Transverse colon (tissue), 4 donors: ENCODE results near the gene SORD. TPM values are rescaled to one million over a fixed set of nuclear protein-coding genes. Genes with fewer than 3 reads are reported as not detected.
"Not testable (repeated sequence)": the region's sequence is repeated elsewhere in the genome, so short reads cannot be mapped to it uniquely, and the experiment has no call there.

ENCODE experiments used
- DNase-seq: peaks from one replicate; pipeline ENCODE4 v3.0.0-alpha.2; 2019
- H3K27ac ChIP-seq, 4 donors: fragments of 200-600 bp; sonication (generic); 2 replicates each; pipeline ENCODE4 v1.5.1; 2016 to 2018; ENCODE audit warnings: inconsistent platforms in 4 of 4
- H3K27me3 ChIP-seq: fragments of 200-600 bp; sonication (generic); 2 replicates; pipeline ENCODE4 v1.5.1; 2017; ENCODE audit warnings: inconsistent platforms
- H3K36me3 ChIP-seq, 4 donors: fragments of 200-600 bp; sonication (generic); 2 replicates each; pipeline ENCODE4 v1.5.1; 2017 to 2019; ENCODE audit warnings: inconsistent platforms in 4 of 4
- H3K4me1 ChIP-seq, 4 donors: fragments of 200-600 bp; sonication (generic); 2 replicates each; pipeline ENCODE4 v1.5.1; 2017 to 2020; ENCODE audit warnings: inconsistent platforms in 4 of 4
- H3K4me3 ChIP-seq, 4 donors: fragments of 200-600 bp; sonication (generic); 1 replicate in 1 of 4; 2 replicates in 3 of 4; pipeline versions ENCODE4 v1.5.1 to v1.6.1; 2017 to 2019; ENCODE audit warnings: inconsistent platforms in 4 of 4
- H3K9me3 ChIP-seq, 2 donors: fragments of 200-600 bp; sonication (generic); 2 replicates each; pipeline ENCODE4 v1.5.1; 2017 to 2019; ENCODE audit warnings: inconsistent platforms in 2 of 2
- CTCF ChIP-seq, 5 experiments: fragments of 200-600 bp in 3 of 5; fragments of 450-650 bp in 2 of 5; sonication (generic) in 3 of 5; IDR thresholded peaks; 1 replicate in 2 of 5; 2 replicates in 3 of 5; pipeline ENCODE4 v1.5.1; 2016 to 2017; ENCODE audit warnings: antibody characterized with exemption in 5 of 5, inconsistent platforms in 3 of 5, mild to moderate bottlenecking in 2 of 5, moderate library complexity in 1 of 5
- EP300 ChIP-seq: sonication (generic); formaldehyde crosslinking; IDR thresholded peaks from one replicate; pipeline ENCODE4 v1.6.1; 2017; ENCODE audit warnings: antibody characterized with exemption, low read depth
- POLR2A ChIP-seq: fragments of 450-650 bp; IDR thresholded peaks from one replicate; pipeline ENCODE4 v1.6.1; 2016; ENCODE audit warnings: antibody characterized with exemption, mild to moderate bottlenecking, moderate library complexity
- POLR2AphosphoS5 ChIP-seq, 3 donors: sonication (generic); formaldehyde crosslinking; IDR thresholded peaks; one replicate each; pipeline ENCODE4 v1.6.1; 2016; ENCODE audit warnings: antibody characterized with exemption in 3 of 3
- WGBS, 2 donors: methylation state at CpG; one replicate each; pipeline ENCODE4 v1.1.5; 2018; ENCODE audit warnings: low coverage in 1 of 2; 5-methylcytosine and 5-hydroxymethylcytosine counted together
- in situ Hi-C, 4 donors: fragments of 200-750 bp; cut with MboI; loops; one replicate each; pipeline versions ENCODE4 v1.15.0 to v1.15.1; 2017; ENCODE audit warnings: low sequenced_read_pairs in 3 of 4, low pct_ligation_motif_present in 1 of 4, low pct_unique_long_range_greater_than_20kb in 1 of 4
- intact Hi-C: fragments of 100-400 bp; cut with DNase I; formaldehyde crosslinking; loops from one replicate; pipeline ENCODE4 v1.15.1; 2023; ENCODE audit warnings: low total_unique reads
- total RNA-seq, 4 donors: library from RNA; depleted of rRNA; stranded (reverse); fragments of >200 nt; gene quantifications; one replicate each; pipeline ENCODE4 v1.1.0, GENCODE V29; 2016

The SORD gene
- total RNA-seq, 4 donors from 2014 or later, result 0.75 to 36.2 (median 11.3) TPM

GRCh38 chr15:44997632-44998031, 25.4 kb upstream of the SORD start:
- H3K27ac ChIP-seq, H3K9me3 ChIP-seq, DNase-seq, H3K4me1 ChIP-seq, H3K36me3 ChIP-seq, intact Hi-C loops, H3K4me3 ChIP-seq, in situ Hi-C loops, H3K27me3 ChIP-seq: not testable (repeated sequence)
- WGBS, 2 donors, result 67 to 75% methylated on average over 3 of the region's 3 CpGs

DNA sequence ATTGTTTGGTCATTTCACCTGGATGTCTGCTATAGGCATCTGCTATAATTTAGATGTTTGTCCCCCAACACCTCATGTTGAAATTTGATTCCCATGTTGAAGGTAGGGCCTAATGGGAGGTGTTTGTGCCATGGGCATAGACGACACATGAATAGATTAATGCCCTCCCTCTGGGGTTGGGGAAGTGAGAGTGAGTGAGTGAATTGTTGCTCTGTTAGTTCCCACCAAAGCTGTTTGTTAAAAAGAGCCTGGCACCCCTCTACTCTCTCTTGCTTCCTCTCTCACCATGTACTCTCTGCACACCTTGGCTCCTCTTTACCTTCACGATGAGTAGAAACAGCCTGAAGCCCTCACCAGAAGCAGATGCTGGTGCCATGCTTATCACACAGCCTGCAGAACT, 23.9 kb upstream of the SORD start:
- in situ Hi-C loops, result no loop called here
- intact Hi-C loops, result no loop called here
- no peaks in the 10 kb centered on the region for H3K27me3 ChIP-seq
- no peak overlapping the region for H3K27ac ChIP-seq
- H3K36me3 ChIP-seq, result no peaks in the 10 kb centered on the region
- no peak for TF ChIP-seq POLR2A
- TF ChIP-seq CTCF (IDR thresholded peaks at IDR 0.05), result no peak
- no peak for TF ChIP-seq POLR2AphosphoS5 (IDR thresholded peaks at IDR 0.05)
- TF ChIP-seq EP300, result no peak
- 89% methylated on average over 2 of the region's 2 CpGs; no CpG with 5 or more reads in 1 of the 2 donors for WGBS, 2 donors
- H3K9me3 ChIP-seq, result no peaks in the 10 kb centered on the region
- no peak overlapping the region for H3K4me3 ChIP-seq
- H3K4me1 ChIP-seq, result no peaks in the 10 kb centered on the region
- no peak for DNase-seq

- H3K27ac ChIP-seq, H3K4me3 ChIP-seq, intact Hi-C loops, H3K9me3 ChIP-seq, DNase-seq, H3K36me3 ChIP-seq, H3K27me3 ChIP-seq, H3K4me1 ChIP-seq, in situ Hi-C loops: not testable (repeated sequence)
- 33% methylated on average over 1 of the region's 1 CpG; no CpG with 5 or more reads in 1 of the 2 donors for WGBS, 2 donors
Observed at GRCh38 chr15:45001180-45001579, 21.8 kb upstream of the SORD start.

DNA sequence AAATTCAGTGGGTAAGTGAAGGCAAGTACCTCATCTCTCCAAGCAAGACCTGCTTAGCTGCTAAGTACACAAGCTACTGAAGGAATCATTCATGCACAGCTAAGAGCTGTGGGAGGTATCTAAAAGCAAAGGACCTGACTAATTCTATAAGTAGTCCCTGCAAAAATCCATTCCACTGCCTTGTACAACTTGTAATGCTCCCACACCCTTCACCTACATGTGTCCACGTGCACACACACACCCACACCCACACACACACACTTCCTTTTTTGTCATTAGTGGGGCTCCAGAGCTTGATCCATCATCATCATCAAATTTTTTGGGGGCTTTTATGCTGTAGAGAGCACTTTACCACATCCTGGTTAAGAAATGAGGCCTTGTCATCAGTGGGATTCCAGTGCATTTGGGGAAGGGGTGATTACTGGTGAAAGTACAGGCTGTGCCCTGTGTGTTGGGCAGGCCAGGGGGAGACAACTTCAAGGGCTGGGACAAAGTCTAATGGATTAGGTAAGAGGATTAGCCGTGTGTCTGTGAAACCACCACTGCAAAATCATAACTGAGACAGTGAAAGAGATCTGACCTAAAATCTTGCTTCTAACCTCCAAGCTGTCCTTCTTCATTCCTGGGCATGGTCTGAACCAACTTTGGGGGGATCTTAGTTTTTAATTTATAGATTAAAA, 19.1 kb upstream of the SORD start:
- H3K27ac ChIP-seq, H3K4me3 ChIP-seq, H3K4me1 ChIP-seq, H3K27me3 ChIP-seq, intact Hi-C loops, H3K9me3 ChIP-seq, H3K36me3 ChIP-seq, DNase-seq, in situ Hi-C loops: not testable (repeated sequence)
- 40 to 63% methylated on average over 1 to 2 of the region's 2 CpGs for WGBS, 2 donors

DNA sequence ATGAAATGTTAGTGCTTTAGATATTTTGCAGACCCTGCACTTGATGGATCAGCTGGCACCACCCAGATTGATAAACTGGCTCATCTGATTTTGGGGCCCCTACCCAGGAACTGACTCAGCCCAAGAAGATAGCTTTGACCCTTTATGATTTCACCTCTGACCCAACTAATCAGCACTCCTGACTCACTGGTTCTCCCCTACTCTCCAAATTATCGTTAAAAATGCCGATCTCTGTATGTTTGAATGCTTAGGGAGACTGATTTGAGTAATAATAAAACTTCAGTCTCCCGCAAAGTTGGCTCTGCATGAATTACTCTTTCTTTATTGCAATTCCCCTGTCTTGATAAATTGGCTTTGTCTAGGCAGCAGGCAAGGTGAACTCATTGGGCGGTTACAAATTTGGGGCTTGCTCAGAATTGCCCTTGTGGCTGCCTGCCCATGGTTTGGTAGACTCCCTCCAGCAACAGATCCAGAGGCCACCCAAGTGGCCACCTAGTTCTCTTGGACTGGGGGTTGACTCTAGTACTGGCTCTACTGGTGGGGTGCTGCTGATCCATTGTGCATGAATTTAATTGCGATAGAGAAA, 18.3 kb upstream of the SORD start:
- H3K36me3 ChIP-seq, H3K4me1 ChIP-seq, H3K27me3 ChIP-seq, H3K9me3 ChIP-seq, H3K4me3 ChIP-seq, intact Hi-C loops, in situ Hi-C loops, H3K27ac ChIP-seq, DNase-seq: not testable (repeated sequence)
- 77% methylated on average over 5 of the region's 5 CpGs; no CpG with 5 or more reads in 1 of the 2 donors for WGBS, 2 donors

GRCh38 chr15:45009046-45009445, 13.9 kb upstream of the SORD start:
- TF ChIP-seq POLR2A (no peak), EP300 (no peak), CTCF (IDR thresholded peaks at IDR 0.05) (no peak), POLR2AphosphoS5 (IDR thresholded peaks at IDR 0.05) (no peak)
- no peaks in the 10 kb centered on the region for H3K4me1 ChIP-seq
- H3K4me3 ChIP-seq, result no peak overlapping the region
- H3K9me3 ChIP-seq, result no peaks in the 10 kb centered on the region
- 75 to 78% methylated on average over 2 of the region's 2 CpGs for WGBS, 2 donors
- intact Hi-C loops, result no loop called here
- DNase-seq, result no peak
- in situ Hi-C loops, result no loop called here
- no peaks in the 10 kb centered on the region for H3K36me3 ChIP-seq
- H3K27ac ChIP-seq, result no peak overlapping the region
- peaks cover 4% of the 10 kb centered on the region for H3K27me3 ChIP-seq

DNA sequence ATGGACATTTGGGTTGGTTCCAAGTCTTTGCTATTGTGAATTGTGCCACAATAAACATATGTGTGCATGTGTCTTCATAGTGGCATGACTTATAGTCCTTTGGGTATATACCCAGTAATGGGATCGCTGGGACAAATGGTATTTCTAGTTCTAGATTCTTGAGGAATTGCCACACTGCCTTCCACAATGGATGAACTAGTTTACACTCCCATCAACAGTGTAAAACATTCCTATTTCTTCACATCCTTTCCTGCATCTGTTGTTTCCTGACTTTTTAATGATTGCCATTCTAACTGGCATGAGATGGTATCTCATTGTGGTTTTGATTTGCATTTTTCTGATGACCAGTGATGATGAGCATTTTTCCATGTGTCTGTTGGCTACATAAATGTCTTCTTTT, 7.9 kb upstream of the SORD start:
- in situ Hi-C loops, H3K27ac ChIP-seq, intact Hi-C loops, DNase-seq, H3K4me1 ChIP-seq, H3K9me3 ChIP-seq, H3K36me3 ChIP-seq, H3K4me3 ChIP-seq: not testable (repeated sequence)
- peaks cover 14% of the 10 kb centered on the region for H3K27me3 ChIP-seq
- WGBS, 2 donors, result 80 to 83% methylated on average over 1 of the region's 1 CpG

DNA sequence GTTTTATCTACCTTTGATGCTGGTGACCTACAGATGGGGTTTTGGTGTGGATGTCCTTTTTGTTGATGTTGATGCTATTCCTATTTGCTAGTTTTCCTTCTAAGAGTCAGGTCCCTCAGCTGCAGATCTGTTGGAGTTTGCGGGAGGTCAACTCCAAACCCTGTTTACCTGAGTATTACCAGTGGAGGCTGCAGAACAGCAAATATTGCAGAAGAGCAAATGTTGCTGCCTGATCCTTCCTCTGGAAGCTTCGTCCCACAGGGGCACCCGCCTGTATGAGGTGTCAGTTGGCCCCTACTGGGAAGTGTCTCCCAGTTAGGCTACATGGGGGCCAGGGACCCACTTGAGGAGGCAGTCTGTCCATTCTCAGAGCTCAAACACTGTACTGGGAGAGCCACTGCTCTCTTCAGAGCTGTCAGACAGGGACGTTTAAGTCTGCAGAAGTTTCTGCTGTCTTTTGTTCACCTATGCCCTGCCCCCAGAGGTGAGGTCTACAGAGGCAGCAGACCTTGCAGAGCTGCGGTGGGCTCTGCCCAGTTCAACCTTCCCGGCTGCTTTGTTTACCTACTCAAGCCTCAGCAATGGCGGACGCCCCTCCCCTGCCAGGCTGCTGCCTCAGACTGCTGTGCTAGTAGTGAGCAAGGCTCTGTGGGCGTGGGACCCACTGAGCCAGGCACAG, 2.6 kb upstream of the SORD start:
- in situ Hi-C loops, H3K36me3 ChIP-seq, intact Hi-C loops, H3K9me3 ChIP-seq, DNase-seq, H3K4me3 ChIP-seq, H3K27ac ChIP-seq: not testable (repeated sequence)
- Histone ChIP-seq H3K4me1 (peaks cover 7 to 15% (median 10%) of the 10 kb centered on the region in 4 donors), H3K27me3 (peaks cover 21% of the 10 kb centered on the region)
- whole genome bisulfite sequencing, 2 donors, result 86% methylated on average over 9 of the region's 9 CpGs; no CpG with 5 or more reads in 1 of the 2 donors
